DND-41 (cell line): ENCODE measurements around the gene P4HB.

ENCODE experiments used
- EZH2 ChIP-seq: IDR thresholded peaks from 3 replicates; pipeline ENCODE4 v1.6.1; 2012; ENCODE audit warnings: borderline replicate concordance, low read depth, mild to moderate bottlenecking, moderate library complexity, low read length, inconsistent platforms; ENCODE audit not compliant: severe bottlenecking
- TF ChIP-seq, protein P1 (sequence below): IDR thresholded peaks from 2 replicates; pipeline ENCODE4 v1.5.1; 2012; ENCODE audit warnings: borderline replicate concordance, low read length, moderate library complexity, mild to moderate bottlenecking; ENCODE audit not compliant: poor library complexity, severe bottlenecking; ENCODE audit errors: extremely low read depth

DNA sequence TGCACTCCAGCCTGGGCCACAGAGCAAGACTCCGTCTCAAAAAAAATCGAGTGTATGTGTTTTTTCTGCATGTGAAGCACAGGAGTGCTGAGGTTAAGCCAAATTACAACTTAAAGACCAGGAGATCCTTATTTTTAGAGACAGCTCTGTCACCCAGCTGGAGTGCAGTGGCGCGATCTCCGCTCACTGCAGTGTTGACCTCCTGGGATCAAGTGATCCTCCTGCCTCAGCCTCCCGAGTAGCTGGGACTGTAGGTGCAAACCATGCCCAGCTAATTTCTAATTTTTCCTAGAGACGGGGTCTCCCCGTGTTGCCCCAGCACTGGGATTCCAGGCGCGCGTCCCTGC is 18.0 kb downstream of the P4HB start:
- TF ChIP-seq, protein P1, sequence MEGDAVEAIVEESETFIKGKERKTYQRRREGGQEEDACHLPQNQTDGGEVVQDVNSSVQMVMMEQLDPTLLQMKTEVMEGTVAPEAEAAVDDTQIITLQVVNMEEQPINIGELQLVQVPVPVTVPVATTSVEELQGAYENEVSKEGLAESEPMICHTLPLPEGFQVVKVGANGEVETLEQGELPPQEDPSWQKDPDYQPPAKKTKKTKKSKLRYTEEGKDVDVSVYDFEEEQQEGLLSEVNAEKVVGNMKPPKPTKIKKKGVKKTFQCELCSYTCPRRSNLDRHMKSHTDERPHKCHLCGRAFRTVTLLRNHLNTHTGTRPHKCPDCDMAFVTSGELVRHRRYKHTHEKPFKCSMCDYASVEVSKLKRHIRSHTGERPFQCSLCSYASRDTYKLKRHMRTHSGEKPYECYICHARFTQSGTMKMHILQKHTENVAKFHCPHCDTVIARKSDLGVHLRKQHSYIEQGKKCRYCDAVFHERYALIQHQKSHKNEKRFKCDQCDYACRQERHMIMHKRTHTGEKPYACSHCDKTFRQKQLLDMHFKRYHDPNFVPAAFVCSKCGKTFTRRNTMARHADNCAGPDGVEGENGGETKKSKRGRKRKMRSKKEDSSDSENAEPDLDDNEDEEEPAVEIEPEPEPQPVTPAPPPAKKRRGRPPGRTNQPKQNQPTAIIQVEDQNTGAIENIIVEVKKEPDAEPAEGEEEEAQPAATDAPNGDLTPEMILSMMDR, result no peak
- TF ChIP-seq EZH2, result no peak
